Testis (tissue), 2 donors: ENCODE results near the gene RBKS.

Source experiments
- CTCF ChIP-seq, 3 experiments: fragments of 450-650 bp in 2 of 3; fragments of 200-600 bp in 1 of 3; sonication (generic) in 1 of 3; IDR thresholded peaks; one replicate each; pipeline ENCODE4 v1.5.1; 2016 to 2019; ENCODE audit warnings: antibody characterized with exemption in 3 of 3, mild to moderate bottlenecking in 2 of 3, moderate library complexity in 1 of 3
- POLR2A ChIP-seq: fragments of 450-650 bp; IDR thresholded peaks from one replicate; pipeline ENCODE4 v1.6.1; 2017; ENCODE audit warnings: antibody characterized with exemption, mild to moderate bottlenecking, moderate library complexity

- TF ChIP-seq POLR2A = no peak
- no peak for TF ChIP-seq CTCF (IDR thresholded peaks at IDR 0.05)
These were observed 118.4 kb downstream of the RBKS start, which contains the start of gene MRPL33 for GRCh38 chr2:27771548-27772335.
